Type B pancreatic cell (in vitro differentiated cells): ENCODE data around the gene SPOCK2. TPM values are rescaled to one million over a fixed set of nuclear protein-coding genes. Genes with fewer than 3 reads are reported as not detected.
A peak's percentile ranks its signal among the peaks of the same experiment; 100 is the strongest.

Source experiments
- DNase-seq: peaks from one replicate; pipeline ENCODE4 v3.0.0; 2021; ENCODE audit warnings: mixed read lengths; ENCODE audit not compliant: unreplicated experiment; ENCODE audit errors: extremely low spot score
- H3K27ac Mint-ChIP-seq: 2 replicates; pipeline ENCODE4 v1.8.0; 2021; ENCODE audit warnings: mild to moderate bottlenecking, mixed read lengths
- H3K27me3 Mint-ChIP-seq: 2 replicates; pipeline ENCODE4 v1.8.0; 2021; ENCODE audit warnings: mixed read lengths
- H3K36me3 Mint-ChIP-seq: 2 replicates; pipeline ENCODE4 v1.8.0; 2021; ENCODE audit warnings: mixed read lengths
- H3K4me1 Mint-ChIP-seq: one replicate; pipeline ENCODE4 v1.8.0; 2021; ENCODE audit warnings: mixed read lengths; ENCODE audit not compliant: unreplicated experiment
- H3K4me3 Mint-ChIP-seq: 2 replicates; pipeline ENCODE4 v1.8.0; 2021; ENCODE audit warnings: mild to moderate bottlenecking, mixed read lengths
- H3K9me3 Mint-ChIP-seq: 2 replicates; pipeline ENCODE4 v1.8.0; 2021; ENCODE audit warnings: mixed read lengths
- total RNA-seq: library from RNA; stranded (reverse); gene quantifications from 2 replicates; pipeline ENCODE4 v1.2.1, GENCODE V29; 2021; ENCODE audit warnings: low replicate concordance
- TF ChIP-seq, protein P1 (sequence below): fragments of 200-600 bp; sonication (generic); conservative IDR thresholded peaks from 2 replicates; pipeline ENCODE4 v1.5.0; 2021; ENCODE audit warnings: antibody characterized with exemption, mild to moderate bottlenecking

The SPOCK2 gene
- total RNA-seq, 1 donor from 2014 or later = 13.8 TPM

DNA sequence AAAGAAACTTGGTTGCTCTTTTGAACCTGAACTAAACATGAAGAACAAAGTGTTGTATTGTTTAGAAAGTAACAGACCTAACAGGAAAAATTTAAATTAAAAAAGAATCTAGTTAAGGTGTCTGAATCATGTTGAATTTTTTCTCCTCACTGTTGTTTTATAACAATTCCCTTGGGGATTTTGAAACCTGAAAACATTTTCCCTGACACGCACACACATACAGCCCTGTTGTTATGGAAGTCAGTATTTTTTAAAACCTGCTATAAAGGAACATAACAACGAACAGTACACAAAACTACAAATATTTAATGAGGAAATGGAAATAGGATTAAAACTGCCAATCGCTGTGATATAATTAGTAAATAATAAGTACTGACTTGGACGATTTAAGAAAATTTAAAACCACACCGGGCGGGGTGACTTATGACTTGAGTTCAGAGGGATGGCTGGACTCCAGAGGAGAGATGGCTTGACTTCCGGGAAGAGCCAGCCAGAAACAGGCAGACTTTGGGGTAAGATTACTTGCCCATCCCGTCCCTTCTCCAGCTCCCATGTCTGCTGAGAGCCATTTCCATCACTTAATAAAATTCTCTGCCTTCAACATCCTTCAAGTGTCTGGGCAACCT lies 16.2 kb upstream of the SPOCK2 start:
- Mint-ChIP-seq H3K9me3 (no peaks in the 10 kb centered on the region), H3K27ac (no peak overlapping the region), H3K36me3 (peaks cover 31% of the 10 kb centered on the region), H3K4me3 (no peak overlapping the region), H3K27me3 (no peaks in the 10 kb centered on the region), H3K4me1 (peaks cover 22% of the 10 kb centered on the region)
- TF ChIP-seq, protein P1, sequence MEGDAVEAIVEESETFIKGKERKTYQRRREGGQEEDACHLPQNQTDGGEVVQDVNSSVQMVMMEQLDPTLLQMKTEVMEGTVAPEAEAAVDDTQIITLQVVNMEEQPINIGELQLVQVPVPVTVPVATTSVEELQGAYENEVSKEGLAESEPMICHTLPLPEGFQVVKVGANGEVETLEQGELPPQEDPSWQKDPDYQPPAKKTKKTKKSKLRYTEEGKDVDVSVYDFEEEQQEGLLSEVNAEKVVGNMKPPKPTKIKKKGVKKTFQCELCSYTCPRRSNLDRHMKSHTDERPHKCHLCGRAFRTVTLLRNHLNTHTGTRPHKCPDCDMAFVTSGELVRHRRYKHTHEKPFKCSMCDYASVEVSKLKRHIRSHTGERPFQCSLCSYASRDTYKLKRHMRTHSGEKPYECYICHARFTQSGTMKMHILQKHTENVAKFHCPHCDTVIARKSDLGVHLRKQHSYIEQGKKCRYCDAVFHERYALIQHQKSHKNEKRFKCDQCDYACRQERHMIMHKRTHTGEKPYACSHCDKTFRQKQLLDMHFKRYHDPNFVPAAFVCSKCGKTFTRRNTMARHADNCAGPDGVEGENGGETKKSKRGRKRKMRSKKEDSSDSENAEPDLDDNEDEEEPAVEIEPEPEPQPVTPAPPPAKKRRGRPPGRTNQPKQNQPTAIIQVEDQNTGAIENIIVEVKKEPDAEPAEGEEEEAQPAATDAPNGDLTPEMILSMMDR = no peak
- no peak for DNase-seq

DNA sequence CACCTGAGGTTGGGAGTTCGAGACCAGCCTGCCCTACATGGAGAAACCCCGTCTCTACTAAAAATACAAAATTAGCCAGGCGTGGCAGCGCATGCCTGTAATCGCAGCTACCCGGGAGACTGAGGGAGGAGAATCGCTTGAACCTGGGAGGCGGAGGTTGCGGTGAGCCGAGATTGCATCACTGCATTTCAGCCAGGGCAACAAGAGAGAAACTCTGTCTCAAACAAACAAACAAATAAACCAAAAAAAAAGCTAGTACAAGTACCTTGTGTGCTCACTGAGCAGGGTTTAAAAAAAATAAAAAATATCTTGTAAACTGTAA lies 11.2 kb upstream of the SPOCK2 start:
- TF ChIP-seq, protein P1 = no peak
- Mint-ChIP-seq H3K27me3 (no peaks in the 10 kb centered on the region), H3K4me1 (peaks cover 32% of the 10 kb centered on the region), H3K9me3 (no peaks in the 10 kb centered on the region), H3K4me3 (no peak overlapping the region), H3K27ac (peak overlapping the region; percentile 61), H3K36me3 (peaks cover 46% of the 10 kb centered on the region)
- DNase-seq = no peak

DNA sequence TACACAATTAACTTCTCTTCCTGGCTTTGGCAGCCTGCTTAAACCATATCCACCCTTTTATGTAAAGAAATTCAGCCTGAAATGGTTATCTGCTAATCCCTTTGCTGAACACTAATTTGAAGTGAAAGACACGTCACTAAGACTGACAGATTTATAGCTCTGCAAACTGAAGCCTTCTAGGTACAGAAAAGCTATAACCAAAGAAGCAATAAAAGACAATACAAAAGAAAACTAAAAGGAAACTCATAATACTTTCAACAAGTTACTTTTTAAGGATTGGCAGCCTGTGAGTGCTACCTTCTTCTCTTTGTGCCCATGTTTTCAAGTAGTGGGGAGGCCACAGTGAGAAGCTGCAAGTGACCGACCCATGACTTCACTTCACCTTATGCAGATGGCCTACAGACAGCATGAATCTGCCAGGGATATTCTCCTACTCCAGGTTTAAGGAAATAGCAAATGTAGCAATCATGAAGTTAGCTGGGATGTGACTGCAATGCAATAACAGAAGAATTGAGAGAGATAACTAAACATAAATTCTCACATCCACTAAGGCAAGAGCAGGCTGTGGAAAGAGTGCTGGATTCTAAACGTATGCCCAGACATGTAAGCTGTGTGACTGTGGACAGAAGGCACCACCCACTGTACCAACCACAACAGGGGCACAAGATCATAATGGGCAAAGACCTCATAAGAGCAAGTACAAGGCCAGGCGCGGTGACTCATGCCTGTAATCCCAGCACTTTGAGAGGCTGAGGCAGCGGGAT lies 10.7 kb upstream of the SPOCK2 start:
- H3K4me3 Mint-ChIP-seq = no peak overlapping the region
- peaks cover 44% of the 10 kb centered on the region for H3K36me3 Mint-ChIP-seq
- DNase-seq = no peak
- TF ChIP-seq, protein P1 = no peak
- H3K9me3 Mint-ChIP-seq = no peaks in the 10 kb centered on the region
- H3K4me1 Mint-ChIP-seq = peaks cover 27% of the 10 kb centered on the region
- no peaks in the 10 kb centered on the region for H3K27me3 Mint-ChIP-seq
- H3K27ac Mint-ChIP-seq = peak overlapping the region; percentile 61

DNA sequence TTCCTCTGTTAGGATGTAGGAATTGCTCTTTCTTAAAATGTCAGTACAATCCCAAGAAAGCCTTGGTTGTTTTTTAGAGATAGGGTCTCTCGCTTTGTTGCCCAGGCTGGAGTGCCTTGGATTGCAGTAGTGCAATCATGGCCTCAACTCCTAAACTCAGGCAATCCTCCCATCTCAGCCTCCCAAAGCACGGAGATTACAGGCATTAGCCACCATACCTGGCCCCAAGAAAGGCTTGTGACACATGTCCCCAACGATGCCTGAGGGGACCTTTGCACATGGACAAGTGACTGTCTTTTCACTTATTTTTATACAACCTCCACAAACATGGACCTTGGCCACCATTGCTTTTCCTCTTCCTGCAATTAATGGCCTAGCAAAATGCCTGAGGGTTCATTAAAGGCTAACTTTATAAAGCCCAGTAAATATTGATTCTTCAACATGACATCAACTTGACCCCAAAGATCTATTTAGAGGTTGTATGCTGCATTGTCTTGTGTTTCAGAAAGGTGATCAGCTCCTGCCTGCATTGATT lies 10.0 kb upstream of the SPOCK2 start:
- no peaks in the 10 kb centered on the region for H3K27me3 Mint-ChIP-seq
- no peaks in the 10 kb centered on the region for H3K9me3 Mint-ChIP-seq
- no peak for DNase-seq
- H3K4me1 Mint-ChIP-seq = peaks cover 25% of the 10 kb centered on the region
- peak overlapping the region; percentile 61 for H3K27ac Mint-ChIP-seq
- H3K36me3 Mint-ChIP-seq = peaks cover 38% of the 10 kb centered on the region
- no peak overlapping the region for H3K4me3 Mint-ChIP-seq
- TF ChIP-seq, protein P1 = no peak

DNA sequence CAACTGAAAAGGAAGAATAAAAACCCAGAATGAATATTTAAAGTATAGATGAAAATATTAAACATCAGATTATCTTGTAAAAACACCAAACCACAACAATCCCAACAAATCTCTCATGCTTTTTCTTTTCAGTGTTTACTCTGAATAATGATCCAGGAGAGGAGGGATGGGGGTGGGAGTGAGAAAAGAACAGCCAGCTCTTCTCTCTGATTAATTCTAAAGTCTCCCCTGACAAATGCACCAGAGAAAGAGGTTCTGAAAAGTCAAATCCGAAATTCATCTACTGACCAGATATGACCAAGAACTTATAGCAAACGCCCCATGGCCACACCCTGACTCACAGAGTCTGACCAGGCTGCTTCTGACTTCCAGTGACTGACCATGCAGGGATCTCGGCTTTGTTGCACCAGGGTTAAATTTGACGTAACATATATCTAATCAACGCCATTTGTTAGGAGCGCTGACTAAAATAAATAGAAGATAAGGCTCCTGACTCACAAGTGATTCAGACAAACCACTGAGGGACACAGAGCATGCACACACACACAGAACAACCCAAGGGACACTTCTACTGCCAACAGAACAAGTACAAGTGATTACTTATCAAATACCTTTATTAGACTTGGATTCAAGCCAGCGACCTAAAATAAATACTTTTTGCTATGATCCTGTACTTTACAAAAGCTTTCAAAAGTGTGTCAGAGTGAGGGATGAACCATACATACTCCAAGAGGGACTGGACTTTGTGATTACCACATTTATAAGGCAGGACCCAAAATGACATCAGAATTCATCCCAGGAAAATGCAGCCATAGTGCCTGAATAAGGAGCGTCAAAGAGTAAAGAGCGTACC lies 9.3 kb upstream of the SPOCK2 start:
- no peaks in the 10 kb centered on the region for H3K27me3 Mint-ChIP-seq
- no peaks in the 10 kb centered on the region for H3K9me3 Mint-ChIP-seq
- TF ChIP-seq, protein P1 = no peak
- H3K4me3 Mint-ChIP-seq = no peak overlapping the region
- DNase-seq = no peak
- H3K4me1 Mint-ChIP-seq = peaks cover 25% of the 10 kb centered on the region
- H3K27ac Mint-ChIP-seq = peak overlapping the region; percentile 61
- H3K36me3 Mint-ChIP-seq = peaks cover 38% of the 10 kb centered on the region
